HG03060 (cell line): ENCODE results near the gene SYT2.
"Not testable (repeated sequence)": the region's sequence is repeated elsewhere in the genome, so short reads cannot be mapped to it uniquely, and the experiment has no call there.

Experiments used
- ATAC-seq: cut with Tn5 transposase; IDR thresholded peaks from one replicate; pipeline ENCODE4 v1.9.1; 2021; ENCODE audit warnings: low read depth, moderate number of reproducible peaks; ENCODE audit not compliant: unreplicated experiment

The SYT2 gene

GRCh38 chr1:202578001-202578504 is 132.2 kb downstream of the SYT2 start:
- ATAC-seq = no peak

DNA sequence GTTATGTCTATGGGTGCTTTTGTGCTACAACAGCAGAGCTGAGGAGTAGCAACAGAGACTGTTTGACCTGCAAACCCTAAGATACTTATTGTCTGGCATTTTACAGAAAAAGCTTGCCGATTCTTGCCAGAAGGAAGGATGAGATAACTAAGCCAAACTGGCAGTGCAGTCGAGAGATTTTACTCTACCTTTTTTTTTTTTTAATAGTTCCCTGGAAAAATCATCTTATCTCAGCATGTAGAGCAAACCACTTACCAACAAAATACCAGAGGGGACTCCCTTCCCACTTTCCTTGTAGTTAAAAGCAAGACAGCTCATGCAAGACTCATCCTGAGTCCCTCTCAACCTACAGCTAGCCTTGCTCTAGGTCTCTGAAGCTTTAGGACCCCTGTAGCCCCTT is 132.9 kb downstream of the SYT2 start:
- no peak for ATAC-seq

GRCh38 chr1:202576816-202577215 is 133.4 kb downstream of the SYT2 start:
- ATAC-seq = no peak

DNA sequence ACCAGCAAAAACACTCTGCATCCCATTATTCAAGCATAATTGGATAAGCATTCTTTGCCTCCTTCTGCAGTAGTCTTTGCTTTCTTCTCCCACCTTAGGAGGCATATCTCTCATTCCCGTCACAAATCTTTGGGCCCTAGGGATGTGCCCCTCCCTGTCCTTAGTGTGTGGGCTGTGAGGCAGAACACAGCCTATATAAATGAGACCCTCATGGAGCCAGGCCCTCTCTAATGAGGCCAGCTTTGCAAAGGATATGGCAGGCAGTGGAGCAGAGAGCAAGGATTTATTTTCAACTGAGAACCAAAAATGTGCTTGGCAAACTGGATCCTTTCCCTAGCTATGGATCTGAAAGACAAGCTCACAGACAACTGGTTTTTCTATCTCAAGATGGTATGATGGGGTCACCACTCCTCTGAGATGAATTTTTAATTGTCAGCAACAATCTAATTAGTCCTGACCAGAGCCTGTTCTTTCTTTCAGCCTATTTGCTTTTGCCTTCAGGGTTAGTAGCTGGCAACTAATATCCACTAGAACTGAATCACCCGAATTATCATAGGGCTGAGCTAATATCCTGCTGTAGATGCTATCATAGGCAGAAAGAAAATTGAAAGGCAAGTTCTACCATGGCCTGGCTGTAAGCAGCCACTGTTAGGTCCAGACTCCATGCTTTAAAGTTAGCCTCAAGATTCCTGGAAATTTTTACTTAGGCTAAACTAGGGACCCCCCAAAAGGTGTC is 134.2 kb downstream of the SYT2 start:
- ATAC-seq = no peak

DNA sequence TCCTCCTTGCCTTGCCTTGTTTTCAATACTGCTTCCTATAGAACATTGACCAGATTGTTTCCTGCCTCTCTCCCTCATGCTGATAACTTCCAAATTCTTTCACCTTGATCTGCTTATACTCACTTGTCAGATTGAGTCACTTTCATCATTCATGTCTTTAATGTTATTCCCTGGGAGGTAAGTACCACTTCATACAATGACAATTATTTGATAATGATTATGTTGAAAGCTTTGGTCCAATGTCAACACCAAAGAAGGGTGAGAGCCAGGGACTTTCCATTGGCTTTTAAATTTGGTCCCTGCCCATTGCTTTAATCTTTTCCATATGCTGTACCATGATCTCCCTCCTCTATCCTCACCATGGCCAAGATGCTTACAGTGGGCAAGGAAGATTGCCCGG is 137.4 kb downstream of the SYT2 start:
- ATAC-seq = no peak

- no peak for ATAC-seq
Observed at GRCh38 chr1:202571719-202572339, 138.4 kb downstream of the SYT2 start.

DNA sequence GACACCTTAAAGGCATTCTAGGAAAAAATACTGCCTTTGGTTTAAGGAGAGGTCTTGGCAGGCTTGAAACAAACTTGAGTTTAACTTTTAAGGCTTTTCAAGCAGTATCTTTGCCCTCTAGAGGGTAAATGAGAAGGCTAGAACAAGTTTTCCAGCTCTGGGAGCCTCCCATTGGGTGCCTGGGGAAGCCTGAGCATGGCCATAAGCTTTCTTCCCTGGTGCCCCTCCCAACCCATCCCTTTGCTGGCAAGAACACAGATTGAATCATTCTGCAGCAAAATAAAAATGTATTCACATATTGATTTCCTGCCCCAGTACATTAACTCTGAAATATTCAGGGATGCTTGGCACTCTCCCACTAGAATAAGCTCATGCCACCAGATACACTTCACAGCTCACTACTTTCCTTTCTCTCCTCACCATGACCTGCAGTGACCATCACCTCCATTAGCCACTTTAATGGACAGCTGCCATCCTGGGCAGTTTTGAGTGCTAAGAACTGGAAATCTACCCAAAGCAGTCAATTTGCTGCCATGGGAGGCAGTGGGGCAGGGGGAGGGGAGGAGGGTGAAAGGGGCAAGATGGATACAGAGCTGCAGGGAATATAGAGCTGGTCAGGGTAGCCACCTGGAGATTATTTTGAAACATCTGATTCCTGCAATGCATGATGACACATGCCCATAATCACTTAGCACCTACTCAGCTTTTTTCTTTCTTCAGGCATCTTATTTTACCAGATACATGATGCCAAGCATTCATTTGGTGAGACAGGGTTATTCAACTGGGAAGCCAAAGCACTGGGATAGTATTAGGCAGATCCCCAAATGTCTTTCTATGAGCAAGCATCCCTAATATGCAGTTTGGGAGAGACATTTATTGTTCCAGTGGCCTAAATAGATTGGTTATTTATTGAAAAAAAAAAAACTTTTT is 140.6 kb downstream of the SYT2 start:
- no peak for ATAC-seq

DNA sequence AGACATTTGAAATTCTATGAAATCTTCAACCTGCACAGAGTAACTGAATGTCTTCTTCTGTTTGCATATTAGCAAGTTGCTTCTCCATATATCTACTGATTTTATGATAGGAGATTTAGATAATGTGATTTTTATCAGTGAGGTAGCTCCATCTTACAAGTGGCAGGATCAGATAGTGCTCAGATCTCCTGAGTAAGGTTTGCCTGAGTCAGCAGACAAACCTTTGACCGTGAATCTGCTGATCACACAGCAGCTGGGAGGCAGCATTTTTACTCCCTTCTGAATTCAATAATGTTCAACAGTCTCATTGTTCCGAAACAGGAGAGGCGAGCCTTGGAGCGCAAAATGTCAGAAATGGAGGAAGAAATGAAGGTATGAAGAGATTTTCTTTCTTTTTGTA is 141.4 kb downstream of the SYT2 start:
- ATAC-seq = no peak

GRCh38 chr1:202568410-202568809 is 141.8 kb downstream of the SYT2 start:
- no peak for ATAC-seq

GRCh38 chr1:202567738-202568137 is 142.5 kb downstream of the SYT2 start:
- ATAC-seq = no peak

DNA sequence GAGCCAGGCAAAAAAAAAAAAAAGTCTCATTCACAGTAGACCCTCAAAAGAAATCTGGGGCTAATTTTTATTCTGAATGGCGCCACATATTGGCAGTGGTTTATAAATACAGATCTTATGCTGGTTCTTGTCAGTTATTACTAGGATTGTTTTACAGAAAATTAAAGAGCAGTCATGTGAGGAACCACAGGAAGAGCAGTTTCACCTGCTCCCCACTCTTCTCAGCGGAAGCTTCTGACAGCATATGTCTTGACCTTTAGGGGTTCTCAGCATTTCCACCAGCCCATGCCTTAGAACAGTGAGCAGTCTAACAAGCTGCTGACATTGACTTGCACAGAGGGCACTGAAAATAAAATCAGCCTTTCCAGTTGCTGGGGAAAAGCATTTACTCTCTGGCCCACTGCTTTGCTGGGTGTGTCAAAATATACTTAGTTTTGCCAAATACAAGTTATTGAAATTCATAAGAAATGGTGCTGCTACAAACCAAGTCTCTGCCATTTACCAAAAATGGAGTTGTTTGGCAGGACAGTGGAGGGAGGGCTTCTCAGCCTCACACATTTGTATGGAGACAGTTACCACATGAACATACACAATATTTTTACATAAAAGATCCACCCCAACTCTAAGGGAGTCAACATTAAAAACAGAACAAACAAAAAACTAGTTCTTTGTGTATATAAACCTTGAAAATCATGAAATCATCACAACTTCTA is 144.2 kb downstream of the SYT2 start:
- peak; percentile 77 for ATAC-seq

DNA sequence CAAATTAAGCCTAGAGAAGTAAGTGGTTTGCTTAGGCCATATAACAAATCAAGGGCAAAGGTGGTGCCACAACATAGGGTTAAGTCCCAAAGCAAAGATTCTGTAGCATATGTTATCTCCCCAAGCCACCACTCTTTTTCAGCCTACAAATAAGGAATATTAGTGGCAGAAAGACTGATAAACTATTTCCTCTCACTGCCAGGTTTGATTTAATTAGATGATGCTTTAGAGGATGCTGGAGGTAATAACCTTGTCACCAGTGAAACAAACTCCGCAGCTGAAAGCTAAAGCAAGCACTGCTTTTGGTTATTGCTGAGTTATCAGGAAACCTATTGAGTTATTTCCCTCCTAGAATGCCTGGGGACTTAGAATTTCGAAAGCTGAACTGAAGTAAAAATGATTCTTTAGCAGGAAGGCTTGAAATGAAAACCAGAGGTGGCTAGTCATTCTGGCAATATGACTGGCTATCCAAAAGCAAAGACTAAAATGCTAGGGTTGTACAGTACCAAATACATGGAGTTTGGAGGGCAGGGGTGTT is 145.2 kb downstream of the SYT2 start:
- no peak for ATAC-seq

- no peak for ATAC-seq
Observed at GRCh38 chr1:202563818-202564217, 146.4 kb downstream of the SYT2 start.

GRCh38 chr1:202562444-202563060 is 147.7 kb downstream of the SYT2 start:
- no peak for ATAC-seq

- no peak for ATAC-seq
Observed at GRCh38 chr1:202561726-202562443, 148.4 kb downstream of the SYT2 start.

DNA sequence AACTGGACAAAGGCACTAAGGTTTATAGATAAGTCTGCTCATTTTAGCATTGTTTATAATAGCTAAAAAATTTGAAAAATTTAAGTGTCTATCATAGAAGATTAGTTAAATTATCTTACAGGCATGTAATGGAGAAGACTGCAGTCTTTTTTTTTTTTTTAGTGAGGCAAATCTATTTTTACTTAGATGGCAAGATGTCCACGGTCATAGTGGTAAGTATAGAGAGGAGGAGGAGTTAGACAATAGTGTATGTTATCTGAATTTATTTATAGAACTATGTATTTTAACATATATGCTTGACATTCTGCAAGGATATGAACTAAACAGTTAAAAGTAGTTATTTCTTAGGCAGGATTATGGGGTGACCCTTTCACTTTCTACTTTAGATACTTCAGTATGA is 149.0 kb downstream of the SYT2 start:
- ATAC-seq = no peak

GRCh38 chr1:202557662-202558061 is 152.6 kb downstream of the SYT2 start:
- ATAC-seq = not testable (repeated sequence)

DNA sequence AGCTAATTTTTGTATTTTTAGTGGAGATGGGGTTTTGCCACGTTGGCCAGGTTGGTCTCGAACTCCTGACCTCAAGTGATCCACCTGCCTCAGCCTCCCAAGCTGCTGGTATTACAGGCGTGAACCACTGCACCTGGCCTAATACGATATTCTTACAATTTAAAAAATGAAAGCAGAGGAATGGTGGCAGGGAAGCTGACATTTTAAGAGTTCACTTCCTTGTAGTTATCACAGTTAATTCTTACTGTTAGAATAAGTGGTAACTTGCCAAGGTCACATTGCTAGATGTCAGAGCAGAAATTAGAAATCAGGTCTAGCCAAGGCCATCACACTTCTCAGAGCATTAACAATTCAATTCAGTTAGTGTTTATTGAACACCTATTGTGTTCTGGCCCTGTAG is 154.2 kb downstream of the SYT2 start:
- ATAC-seq = not testable (repeated sequence)

DNA sequence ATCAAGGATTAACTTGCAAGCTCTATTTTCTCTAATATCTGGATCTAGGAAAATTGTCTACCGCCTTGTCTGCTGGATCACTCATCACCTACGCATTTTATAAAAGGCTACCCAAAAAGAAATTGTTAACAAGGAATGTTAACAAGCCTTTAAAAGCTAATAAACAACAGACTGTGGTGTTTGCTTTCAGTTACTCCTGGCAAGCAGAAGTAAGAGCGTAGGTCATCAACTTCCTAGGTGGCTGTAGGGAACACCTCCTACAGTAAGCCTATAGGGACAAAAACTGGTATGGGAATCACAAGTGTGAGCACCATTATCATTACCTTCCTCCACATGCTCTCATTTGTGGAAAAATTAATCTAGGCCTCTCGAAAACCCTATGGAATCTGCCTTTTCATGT is 155.6 kb downstream of the SYT2 start:
- ATAC-seq = not testable (repeated sequence)
